Upper lobe of right lung (tissue), 1 donor: ENCODE results near the gene DYNLRB1. TPM values are rescaled to one million over a fixed set of nuclear protein-coding genes. Genes with fewer than 3 reads are reported as not detected.

Experiments used
- ATAC-seq: fragments of 200-7000 bp; cut with Tn5 transposase; one replicate; pipeline ENCODE4 v1.9.1; 2020; ENCODE audit warnings: mild to moderate bottlenecking, moderate library complexity
- DNase-seq: peaks from one replicate; pipeline ENCODE4 v3.0.0-alpha.2; 2020
- H3K27ac ChIP-seq: fragments of 200-600 bp; one replicate; pipeline ENCODE4 v1.8.0; 2022
- H3K27me3 ChIP-seq: fragments of 200-600 bp; one replicate; pipeline ENCODE4 v1.8.0; 2022; ENCODE audit warnings: mild to moderate bottlenecking
- H3K36me3 ChIP-seq: fragments of 200-600 bp; one replicate; pipeline ENCODE4 v1.8.0; 2022
- H3K4me1 ChIP-seq: fragments of 200-600 bp; one replicate; pipeline ENCODE4 v1.8.0; 2022
- H3K4me3 ChIP-seq: fragments of 200-600 bp; one replicate; pipeline ENCODE4 v1.8.0; 2022; ENCODE audit warnings: mild to moderate bottlenecking
- H3K9me3 ChIP-seq: fragments of 200-600 bp; one replicate; pipeline ENCODE4 v1.8.0; 2022
- intact Hi-C: fragments of 100-400 bp; cut with DNase I; formaldehyde crosslinking; loops from one replicate; pipeline ENCODE4 v1.11.0; 2022
- total RNA-seq: library from RNA; stranded (reverse); fragmentation: NEBNext Ultra II Directional; extraction: Animal tissue kit (Norgen Biotek cat#: 25700); gene quantifications from one replicate; pipeline ENCODE4 v1.2.1, GENCODE V29; 2021
- TF ChIP-seq, protein P1 (sequence below): fragments of 200-600 bp; IDR thresholded peaks from one replicate; pipeline ENCODE4 v1.8.0; 2022; ENCODE audit warnings: antibody characterized with exemption
- donor health status: DM: no; HTN: yes; CAD: no; lungs with severe emphysema.

The DYNLRB1 gene
- total RNA-seq, 1 donor from 2014 or later: 146 TPM

- Histone ChIP-seq H3K4me3 (no peak overlapping the region), H3K4me1 (peaks cover 8% of the 10 kb centered on the region), H3K27ac (no peak overlapping the region), H3K36me3 (no peaks in the 10 kb centered on the region), H3K27me3 (no peaks in the 10 kb centered on the region), H3K9me3 (no peaks in the 10 kb centered on the region)
- no peak for ATAC-seq
- TF ChIP-seq, protein P1, sequence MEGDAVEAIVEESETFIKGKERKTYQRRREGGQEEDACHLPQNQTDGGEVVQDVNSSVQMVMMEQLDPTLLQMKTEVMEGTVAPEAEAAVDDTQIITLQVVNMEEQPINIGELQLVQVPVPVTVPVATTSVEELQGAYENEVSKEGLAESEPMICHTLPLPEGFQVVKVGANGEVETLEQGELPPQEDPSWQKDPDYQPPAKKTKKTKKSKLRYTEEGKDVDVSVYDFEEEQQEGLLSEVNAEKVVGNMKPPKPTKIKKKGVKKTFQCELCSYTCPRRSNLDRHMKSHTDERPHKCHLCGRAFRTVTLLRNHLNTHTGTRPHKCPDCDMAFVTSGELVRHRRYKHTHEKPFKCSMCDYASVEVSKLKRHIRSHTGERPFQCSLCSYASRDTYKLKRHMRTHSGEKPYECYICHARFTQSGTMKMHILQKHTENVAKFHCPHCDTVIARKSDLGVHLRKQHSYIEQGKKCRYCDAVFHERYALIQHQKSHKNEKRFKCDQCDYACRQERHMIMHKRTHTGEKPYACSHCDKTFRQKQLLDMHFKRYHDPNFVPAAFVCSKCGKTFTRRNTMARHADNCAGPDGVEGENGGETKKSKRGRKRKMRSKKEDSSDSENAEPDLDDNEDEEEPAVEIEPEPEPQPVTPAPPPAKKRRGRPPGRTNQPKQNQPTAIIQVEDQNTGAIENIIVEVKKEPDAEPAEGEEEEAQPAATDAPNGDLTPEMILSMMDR: no peak
- intact Hi-C loops: no loop called here
- no peak for DNase-seq
Measured at GRCh38 chr20:34583544-34583943, 67.3 kb downstream of the DYNLRB1 start.

GRCh38 chr20:34585019-34585418, 68.8 kb downstream of the DYNLRB1 start:
- H3K4me1 ChIP-seq: peaks cover 8% of the 10 kb centered on the region
- TF ChIP-seq, protein P1: no peak

GRCh38 chr20:34586488-34587163, 70.4 kb downstream of the DYNLRB1 start:
- Histone ChIP-seq H3K27me3 (no peaks in the 10 kb centered on the region), H3K4me3 (no peak overlapping the region), H3K9me3 (no peaks in the 10 kb centered on the region), H3K36me3 (no peaks in the 10 kb centered on the region), H3K4me1 (peaks cover 4% of the 10 kb centered on the region), H3K27ac (no peak overlapping the region)
- DNase-seq (no peak), ATAC-seq (no peak)
- TF ChIP-seq, protein P1: no peak
- intact Hi-C loops: no loop called here

More at GRCh38 chr20:34585019-34585418, 68.8 kb downstream of the DYNLRB1 start:
- ATAC-seq (no peak), DNase-seq (no peak)
- no peaks in the 10 kb centered on the region for H3K9me3 ChIP-seq
- no peak overlapping the region for H3K4me3 ChIP-seq
- intact Hi-C loops: no loop called here
- no peaks in the 10 kb centered on the region for H3K36me3 ChIP-seq
- H3K27ac ChIP-seq: no peak overlapping the region
- no peaks in the 10 kb centered on the region for H3K27me3 ChIP-seq

Other genes starting within 250 kb of the DYNLRB1 start
- 59.6 TPM for gene AHCY, start 213.1 kb upstream of the DYNLRB1 start, total RNA-seq
- gene ITCH, start 153.1 kb upstream of the DYNLRB1 start, total RNA-seq: 65.6 TPM
- 45.9 TPM for gene MAP1LC3A, start 42.3 kb downstream of the DYNLRB1 start, total RNA-seq
- 13.2 TPM for gene PIGU, start 160.7 kb downstream of the DYNLRB1 start, total RNA-seq
- gene TP53INP2, start 187.9 kb downstream of the DYNLRB1 start, total RNA-seq: 17.7 TPM